Measurements from ENCODE around the gene RNASEH2B.

Gene RNASEH2B

DNA sequence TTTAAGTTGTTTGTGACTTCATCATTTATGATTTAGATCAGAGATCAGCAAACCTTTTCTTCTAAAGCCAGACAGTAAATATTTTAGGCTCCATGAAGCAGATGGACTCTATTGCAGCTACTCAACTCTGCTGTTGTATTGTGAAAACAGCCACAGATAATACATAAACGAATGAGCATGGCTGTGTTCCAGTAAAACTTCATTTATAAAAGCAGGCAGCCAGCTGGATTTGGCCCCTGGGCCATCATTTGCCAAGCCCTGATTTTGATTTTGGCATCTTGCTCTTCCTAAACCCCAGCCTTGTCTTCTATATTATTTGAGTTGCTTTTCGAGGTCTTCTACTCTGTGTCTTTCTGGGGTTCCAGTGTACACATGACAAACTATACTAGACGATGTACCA, 41.3 kb downstream of the RNASEH2B start:
- H3K4me3 ChIP-seq (ENCODE audit: low read depth, low read length) = no peak overlapping the region
- DNase-seq (ENCODE audit: low read depth) = no peak
- TF ChIP-seq MYC (IDR thresholded peaks at IDR 0.05; ENCODE audit: low read depth, low read length) (no peak), POLR2A (IDR thresholded peaks at IDR 0.05; ENCODE audit: extremely low read depth, insufficient read length) (no peak), MAX (IDR thresholded peaks at IDR 0.05; ENCODE audit: low read depth, low read length) (no peak)
- TF ChIP-seq, protein P1, sequence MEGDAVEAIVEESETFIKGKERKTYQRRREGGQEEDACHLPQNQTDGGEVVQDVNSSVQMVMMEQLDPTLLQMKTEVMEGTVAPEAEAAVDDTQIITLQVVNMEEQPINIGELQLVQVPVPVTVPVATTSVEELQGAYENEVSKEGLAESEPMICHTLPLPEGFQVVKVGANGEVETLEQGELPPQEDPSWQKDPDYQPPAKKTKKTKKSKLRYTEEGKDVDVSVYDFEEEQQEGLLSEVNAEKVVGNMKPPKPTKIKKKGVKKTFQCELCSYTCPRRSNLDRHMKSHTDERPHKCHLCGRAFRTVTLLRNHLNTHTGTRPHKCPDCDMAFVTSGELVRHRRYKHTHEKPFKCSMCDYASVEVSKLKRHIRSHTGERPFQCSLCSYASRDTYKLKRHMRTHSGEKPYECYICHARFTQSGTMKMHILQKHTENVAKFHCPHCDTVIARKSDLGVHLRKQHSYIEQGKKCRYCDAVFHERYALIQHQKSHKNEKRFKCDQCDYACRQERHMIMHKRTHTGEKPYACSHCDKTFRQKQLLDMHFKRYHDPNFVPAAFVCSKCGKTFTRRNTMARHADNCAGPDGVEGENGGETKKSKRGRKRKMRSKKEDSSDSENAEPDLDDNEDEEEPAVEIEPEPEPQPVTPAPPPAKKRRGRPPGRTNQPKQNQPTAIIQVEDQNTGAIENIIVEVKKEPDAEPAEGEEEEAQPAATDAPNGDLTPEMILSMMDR (IDR thresholded peaks at IDR 0.05; ENCODE audit: low read depth, low read length) = no peak

- no peak overlapping the region for H3K4me3 ChIP-seq (ENCODE audit: low read depth, low read length)
- no peak for DNase-seq (ENCODE audit: low read depth)
- TF ChIP-seq MYC (IDR thresholded peaks at IDR 0.05; ENCODE audit: low read depth, low read length) (no peak), MAX (IDR thresholded peaks at IDR 0.05; ENCODE audit: low read depth, low read length) (no peak), POLR2A (IDR thresholded peaks at IDR 0.05; ENCODE audit: extremely low read depth, insufficient read length) (no peak)
- TF ChIP-seq, protein P1 (IDR thresholded peaks at IDR 0.05; ENCODE audit: low read depth, low read length) = no peak
Observed at GRCh38 chr13:50951366-50951765, 41.8 kb downstream of the RNASEH2B start.

GRCh38 chr13:50955241-50955640, 45.6 kb downstream of the RNASEH2B start:
- no peak overlapping the region for H3K4me3 ChIP-seq (ENCODE audit: low read depth, low read length)
- TF ChIP-seq, protein P1 (IDR thresholded peaks at IDR 0.05; ENCODE audit: low read depth, low read length) = no peak
- TF ChIP-seq POLR2A (IDR thresholded peaks at IDR 0.05; ENCODE audit: extremely low read depth, insufficient read length) (no peak), MAX (IDR thresholded peaks at IDR 0.05; ENCODE audit: low read depth, low read length) (no peak), MYC (IDR thresholded peaks at IDR 0.05; ENCODE audit: low read depth, low read length) (no peak)
- no peak for DNase-seq (ENCODE audit: low read depth)

GRCh38 chr13:50955798-50956197, 46.2 kb downstream of the RNASEH2B start:
- no peak overlapping the region for H3K4me3 ChIP-seq (ENCODE audit: low read depth, low read length)
- TF ChIP-seq POLR2A (IDR thresholded peaks at IDR 0.05; ENCODE audit: extremely low read depth, insufficient read length) (no peak), MYC (IDR thresholded peaks at IDR 0.05; ENCODE audit: low read depth, low read length) (no peak), MAX (IDR thresholded peaks at IDR 0.05; ENCODE audit: low read depth, low read length) (no peak)
- TF ChIP-seq, protein P1 (IDR thresholded peaks at IDR 0.05; ENCODE audit: low read depth, low read length) = no peak
- DNase-seq (ENCODE audit: low read depth) = no peak

DNA sequence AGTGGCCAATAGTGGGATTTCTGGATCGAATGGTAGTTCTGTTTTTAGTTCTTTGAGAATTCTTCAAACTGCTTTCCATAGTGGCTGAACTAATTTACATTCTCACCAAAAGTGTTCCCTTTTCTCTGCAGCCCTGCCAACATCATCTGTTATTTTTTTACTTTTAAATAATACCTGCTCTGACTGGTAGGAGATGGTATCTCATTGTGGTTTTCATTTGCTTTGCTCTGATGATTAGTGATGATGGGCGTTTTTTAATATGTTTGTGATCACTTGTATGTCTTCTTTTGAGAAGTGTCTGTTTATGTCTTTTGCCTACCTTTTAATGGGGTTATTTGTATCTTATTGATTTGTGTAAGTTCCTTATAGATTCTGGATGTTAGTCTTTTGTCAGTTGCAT, 48.0 kb downstream of the RNASEH2B start:
- TF ChIP-seq POLR2A (IDR thresholded peaks at IDR 0.05; ENCODE audit: extremely low read depth, insufficient read length) (no peak), MAX (IDR thresholded peaks at IDR 0.05; ENCODE audit: low read depth, low read length) (no peak), MYC (IDR thresholded peaks at IDR 0.05; ENCODE audit: low read depth, low read length) (no peak)
- TF ChIP-seq, protein P1 (IDR thresholded peaks at IDR 0.05; ENCODE audit: low read depth, low read length) = no peak
- no peak for DNase-seq (ENCODE audit: low read depth)
- no peak overlapping the region for H3K4me3 ChIP-seq (ENCODE audit: low read depth, low read length)

- DNase-seq (ENCODE audit: low read depth) = no peak
- no peak overlapping the region for H3K4me3 ChIP-seq (ENCODE audit: low read depth, low read length)
- TF ChIP-seq MYC (IDR thresholded peaks at IDR 0.05; ENCODE audit: low read depth, low read length) (no peak), MAX (IDR thresholded peaks at IDR 0.05; ENCODE audit: low read depth, low read length) (no peak), POLR2A (IDR thresholded peaks at IDR 0.05; ENCODE audit: extremely low read depth, insufficient read length) (no peak)
- TF ChIP-seq, protein P1 (IDR thresholded peaks at IDR 0.05; ENCODE audit: low read depth, low read length) = no peak
Observed at GRCh38 chr13:50969691-50970090, 60.1 kb downstream of the RNASEH2B start.

Measured in NB4 (cell line).